ENCODE results near the gene AIFM3.
"Not testable (repeated sequence)": the region's sequence is repeated elsewhere in the genome, so short reads cannot be mapped to it uniquely, and the experiment has no call there.

The AIFM3 gene

GRCh38 chr22:20970939-20971657, 4.0 kb downstream of the AIFM3 start:
- Histone ChIP-seq H3K9me3 (ENCODE audit: control insufficient read depth, insufficient read depth, low read length) (no peaks in the 10 kb centered on the region), H3K27ac (ENCODE audit: low read depth, low read length) (peak overlapping the region; percentile 42), H3K4me3 (ENCODE audit: low read depth, low read length) (no peak overlapping the region), H3K4me1 (ENCODE audit: control insufficient read depth, insufficient read depth, low read length) (peaks cover 5% of the 10 kb centered on the region; the same call in 1 of the 2 replicates), H3K36me3 (ENCODE audit: control insufficient read depth, insufficient read depth, low read length) (no peaks in the 10 kb centered on the region), H3K27me3 (ENCODE audit: control insufficient read depth, insufficient read depth, low read length) (peaks cover 62% of the 10 kb centered on the region), H3K9ac (ENCODE audit: low read depth, low read length) (no peak overlapping the region)

- H3K9ac ChIP-seq (ENCODE audit: low read depth, low read length); H3K4me1 ChIP-seq (ENCODE audit: control insufficient read depth, insufficient read depth, low read length); H3K4me3 ChIP-seq (ENCODE audit: low read depth, low read length); H3K36me3 ChIP-seq (ENCODE audit: control insufficient read depth, insufficient read depth, low read length); H3K27ac ChIP-seq (ENCODE audit: low read depth, low read length); H3K9me3 ChIP-seq (ENCODE audit: control insufficient read depth, insufficient read depth, low read length): not testable (repeated sequence)
- H3K27me3 ChIP-seq (ENCODE audit: control insufficient read depth, insufficient read depth, low read length), result peaks cover 56% of the 10 kb centered on the region
These were observed 5.1 kb downstream of the AIFM3 start for GRCh38 chr22:20972014-20972694.

GRCh38 chr22:20972933-20973577, 6.0 kb downstream of the AIFM3 start:
- no peak overlapping the region for H3K27ac ChIP-seq (ENCODE audit: low read depth, low read length)
- no peak overlapping the region for H3K4me3 ChIP-seq (ENCODE audit: low read depth, low read length)
- H3K4me1 ChIP-seq (ENCODE audit: control insufficient read depth, insufficient read depth, low read length), result peaks cover 3% of the 10 kb centered on the region; the same call in 1 of the 2 replicates
- H3K27me3 ChIP-seq (ENCODE audit: control insufficient read depth, insufficient read depth, low read length), result peaks cover 48% of the 10 kb centered on the region
- no peak overlapping the region for H3K9ac ChIP-seq (ENCODE audit: low read depth, low read length)
- no peaks in the 10 kb centered on the region for H3K9me3 ChIP-seq (ENCODE audit: control insufficient read depth, insufficient read depth, low read length)
- no peaks in the 10 kb centered on the region for H3K36me3 ChIP-seq (ENCODE audit: control insufficient read depth, insufficient read depth, low read length)

GRCh38 chr22:20973634-20974286, 6.7 kb downstream of the AIFM3 start:
- Histone ChIP-seq H3K36me3 (ENCODE audit: control insufficient read depth, insufficient read depth, low read length) (no peaks in the 10 kb centered on the region), H3K4me1 (ENCODE audit: control insufficient read depth, insufficient read depth, low read length) (no peaks in the 10 kb centered on the region), H3K9me3 (ENCODE audit: control insufficient read depth, insufficient read depth, low read length) (peaks cover 5% of the 10 kb centered on the region), H3K27ac (ENCODE audit: low read depth, low read length) (no peak overlapping the region), H3K9ac (ENCODE audit: low read depth, low read length) (no peak overlapping the region), H3K4me3 (ENCODE audit: low read depth, low read length) (no peak overlapping the region), H3K27me3 (ENCODE audit: control insufficient read depth, insufficient read depth, low read length) (peaks cover 44% of the 10 kb centered on the region)

- no peaks in the 10 kb centered on the region for H3K36me3 ChIP-seq (ENCODE audit: control insufficient read depth, insufficient read depth, low read length)
- no peak overlapping the region for H3K9ac ChIP-seq (ENCODE audit: low read depth, low read length)
- H3K4me3 ChIP-seq (ENCODE audit: low read depth, low read length), result no peak overlapping the region
- H3K27ac ChIP-seq (ENCODE audit: low read depth, low read length), result no peak overlapping the region
- H3K4me1 ChIP-seq (ENCODE audit: control insufficient read depth, insufficient read depth, low read length), result peaks cover under 1% of the 10 kb centered on the region; the same call in 1 of the 2 replicates
- peaks cover 6% of the 10 kb centered on the region for H3K9me3 ChIP-seq (ENCODE audit: control insufficient read depth, insufficient read depth, low read length)
- H3K27me3 ChIP-seq (ENCODE audit: control insufficient read depth, insufficient read depth, low read length), result peaks cover 39% of the 10 kb centered on the region
These were observed 7.4 kb downstream of the AIFM3 start for GRCh38 chr22:20974336-20974955.

GRCh38 chr22:20975541-20976290, 8.7 kb downstream of the AIFM3 start:
- H3K27me3 ChIP-seq (ENCODE audit: control insufficient read depth, insufficient read depth, low read length), result peaks cover 41% of the 10 kb centered on the region
- no peak overlapping the region for H3K4me3 ChIP-seq (ENCODE audit: low read depth, low read length)
- peaks cover 6% of the 10 kb centered on the region for H3K9me3 ChIP-seq (ENCODE audit: control insufficient read depth, insufficient read depth, low read length)
- H3K4me1 ChIP-seq (ENCODE audit: control insufficient read depth, insufficient read depth, low read length), result peaks cover 7% of the 10 kb centered on the region; the same call in 1 of the 2 replicates
- no peak overlapping the region for H3K27ac ChIP-seq (ENCODE audit: low read depth, low read length)
- H3K9ac ChIP-seq (ENCODE audit: low read depth, low read length), result no peak overlapping the region
- H3K36me3 ChIP-seq (ENCODE audit: control insufficient read depth, insufficient read depth, low read length), result no peaks in the 10 kb centered on the region

GRCh38 chr22:20976291-20976877, 9.3 kb downstream of the AIFM3 start:
- Histone ChIP-seq H3K4me1 (ENCODE audit: control insufficient read depth, insufficient read depth, low read length) (peaks cover 10% of the 10 kb centered on the region; the same call in 1 of the 2 replicates), H3K36me3 (ENCODE audit: control insufficient read depth, insufficient read depth, low read length) (no peaks in the 10 kb centered on the region), H3K4me3 (ENCODE audit: low read depth, low read length) (no peak overlapping the region), H3K27ac (ENCODE audit: low read depth, low read length) (no peak overlapping the region), H3K9ac (ENCODE audit: low read depth, low read length) (no peak overlapping the region), H3K9me3 (ENCODE audit: control insufficient read depth, insufficient read depth, low read length) (peaks cover 6% of the 10 kb centered on the region), H3K27me3 (ENCODE audit: control insufficient read depth, insufficient read depth, low read length) (peaks cover 37% of the 10 kb centered on the region)

GRCh38 chr22:20977019-20977418, 10.0 kb downstream of the AIFM3 start:
- no peaks in the 10 kb centered on the region for H3K36me3 ChIP-seq (ENCODE audit: control insufficient read depth, insufficient read depth, low read length)
- peaks cover 6% of the 10 kb centered on the region for H3K9me3 ChIP-seq (ENCODE audit: control insufficient read depth, insufficient read depth, low read length)
- no peak overlapping the region for H3K9ac ChIP-seq (ENCODE audit: low read depth, low read length)
- peaks cover 12% of the 10 kb centered on the region; the same call in 1 of the 2 replicates for H3K4me1 ChIP-seq (ENCODE audit: control insufficient read depth, insufficient read depth, low read length)
- H3K27me3 ChIP-seq (ENCODE audit: control insufficient read depth, insufficient read depth, low read length), result peaks cover 32% of the 10 kb centered on the region
- H3K27ac ChIP-seq (ENCODE audit: low read depth, low read length), result no peak overlapping the region
- H3K4me3 ChIP-seq (ENCODE audit: low read depth, low read length), result no peak overlapping the region

GRCh38 chr22:20977516-20978170, 10.6 kb downstream of the AIFM3 start:
- H3K4me1 ChIP-seq (ENCODE audit: control insufficient read depth, insufficient read depth, low read length), result peaks cover 12% of the 10 kb centered on the region; the same call in 1 of the 2 replicates
- no peak overlapping the region for H3K4me3 ChIP-seq (ENCODE audit: low read depth, low read length)
- H3K36me3 ChIP-seq (ENCODE audit: control insufficient read depth, insufficient read depth, low read length), result no peaks in the 10 kb centered on the region
- H3K9me3 ChIP-seq (ENCODE audit: control insufficient read depth, insufficient read depth, low read length), result peaks cover 6% of the 10 kb centered on the region
- H3K27ac ChIP-seq (ENCODE audit: low read depth, low read length), result no peak overlapping the region
- H3K27me3 ChIP-seq (ENCODE audit: control insufficient read depth, insufficient read depth, low read length), result peaks cover 30% of the 10 kb centered on the region
- H3K9ac ChIP-seq (ENCODE audit: low read depth, low read length), result no peak overlapping the region

Measured in HUES48 (cell line).